ENCODE results near the gene MID1.

Gene MID1

GRCh38 chrX:10492250-10492649, 128.1 kb downstream of the MID1 start:
- DNase-seq (ENCODE audit: low read depth in 2 of 2) = no peak

DNA sequence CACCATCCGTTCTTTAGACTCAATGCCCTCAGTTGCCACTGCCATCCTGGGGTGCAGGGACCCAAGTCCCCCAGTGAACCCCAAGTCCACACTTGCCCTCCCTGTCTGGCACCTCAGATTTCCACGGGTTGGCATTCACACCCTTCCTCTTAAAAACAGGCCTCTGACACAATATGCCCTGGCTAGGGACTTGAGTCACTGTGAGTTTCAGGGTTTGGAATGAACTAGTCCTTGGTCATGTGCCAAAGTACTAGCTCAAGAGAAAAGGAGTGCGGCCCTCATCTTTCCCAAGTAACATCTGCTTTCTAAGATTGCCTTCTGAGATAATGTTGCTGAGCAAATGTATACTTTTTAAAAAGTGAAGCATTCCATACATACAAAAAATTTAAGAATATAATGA, 134.0 kb downstream of the MID1 start:
- no peak for DNase-seq (ENCODE audit: low read depth in 2 of 2)

GRCh38 chrX:10485326-10485725, 135.1 kb downstream of the MID1 start:
- no peak for DNase-seq (ENCODE audit: low read depth in 2 of 2)

DNA sequence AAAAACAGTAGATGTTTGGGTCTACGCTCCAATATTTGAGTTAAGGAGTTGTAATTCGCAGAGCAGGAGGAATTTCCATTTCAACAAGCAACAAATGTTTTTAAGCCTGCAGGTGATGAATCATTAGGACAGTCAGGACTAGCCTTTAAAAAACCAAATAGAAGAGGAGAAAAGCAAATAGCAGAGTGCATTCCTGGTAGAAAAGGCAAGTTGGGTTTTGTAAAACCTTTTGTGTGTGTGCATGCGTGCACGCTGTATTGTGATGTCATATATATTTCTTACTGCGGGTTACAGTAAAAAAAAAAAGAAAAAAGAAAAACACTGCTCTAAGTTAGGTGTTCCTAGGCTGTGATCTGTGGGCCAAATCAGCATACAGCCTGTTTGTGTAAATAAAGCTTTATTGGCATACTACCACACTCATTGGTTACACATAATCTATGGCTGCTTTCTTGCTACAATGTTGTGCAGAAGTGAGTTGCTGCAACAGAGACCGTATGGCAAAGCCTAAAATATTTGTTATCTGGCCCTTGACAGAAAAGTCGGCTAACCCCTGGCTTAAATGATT, 135.6 kb downstream of the MID1 start:
- DNase-seq (ENCODE audit: low read depth in 2 of 2) = no peak

DNA sequence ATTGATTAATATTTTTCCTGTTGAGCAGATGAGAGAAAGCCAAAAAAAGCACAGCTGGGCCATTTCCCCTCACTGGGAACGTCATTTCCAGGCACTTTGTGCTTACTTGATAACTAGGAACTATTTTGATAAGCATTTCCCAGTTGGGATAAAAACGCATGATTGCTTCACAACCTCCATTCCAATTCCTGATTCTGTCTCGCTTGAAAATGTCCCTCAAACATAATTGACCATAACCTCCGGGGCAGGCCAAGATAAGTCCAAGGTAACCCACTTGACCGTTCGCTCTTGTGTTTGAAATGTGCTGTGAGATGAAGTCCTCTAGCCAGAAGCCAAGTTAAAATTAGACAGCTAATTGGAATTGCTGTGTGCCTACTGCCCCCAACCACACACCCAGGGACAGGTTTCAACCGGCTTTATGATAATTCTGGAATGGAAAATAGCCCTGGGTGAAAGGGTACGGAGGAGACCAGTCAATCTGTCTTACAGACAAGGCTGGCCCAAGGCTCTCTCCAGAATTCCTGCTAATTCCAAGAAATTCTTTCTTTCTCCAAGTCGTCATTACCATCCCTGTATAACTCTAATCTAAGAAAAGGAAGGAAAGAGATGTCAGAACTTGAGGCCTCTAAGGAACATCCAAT, 137.1 kb downstream of the MID1 start:
- DNase-seq (ENCODE audit: low read depth in 2 of 2) = no peak

DNA sequence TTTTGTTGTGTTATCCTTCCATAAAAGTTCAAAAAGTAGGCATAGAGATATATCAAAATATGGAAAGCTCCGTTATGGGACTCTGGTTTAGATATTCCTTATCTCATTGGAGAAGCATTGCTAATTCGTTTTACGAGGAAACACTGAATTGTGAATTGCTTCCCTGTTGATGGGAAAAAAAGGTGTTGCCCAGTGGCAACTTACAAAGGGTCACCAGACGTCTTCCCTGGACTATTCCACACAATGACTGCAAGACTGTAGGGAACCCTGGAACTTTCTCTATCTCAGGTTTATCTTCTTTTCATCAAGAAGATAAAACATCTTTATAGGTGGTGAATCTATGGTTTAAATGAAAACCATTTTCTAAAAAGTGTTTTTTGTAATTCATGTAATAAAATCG, 137.7 kb downstream of the MID1 start:
- no peak for DNase-seq (ENCODE audit: low read depth in 2 of 2)

GRCh38 chrX:10482261-10482660, 138.1 kb downstream of the MID1 start:
- no peak for DNase-seq (ENCODE audit: low read depth in 2 of 2)

GRCh38 chrX:10480861-10481260, 139.5 kb downstream of the MID1 start:
- no peak for DNase-seq (ENCODE audit: low read depth in 2 of 2)

- DNase-seq (ENCODE audit: low read depth in 2 of 2) = no peak
These were observed 140.9 kb downstream of the MID1 start for GRCh38 chrX:10479508-10479907.

DNA sequence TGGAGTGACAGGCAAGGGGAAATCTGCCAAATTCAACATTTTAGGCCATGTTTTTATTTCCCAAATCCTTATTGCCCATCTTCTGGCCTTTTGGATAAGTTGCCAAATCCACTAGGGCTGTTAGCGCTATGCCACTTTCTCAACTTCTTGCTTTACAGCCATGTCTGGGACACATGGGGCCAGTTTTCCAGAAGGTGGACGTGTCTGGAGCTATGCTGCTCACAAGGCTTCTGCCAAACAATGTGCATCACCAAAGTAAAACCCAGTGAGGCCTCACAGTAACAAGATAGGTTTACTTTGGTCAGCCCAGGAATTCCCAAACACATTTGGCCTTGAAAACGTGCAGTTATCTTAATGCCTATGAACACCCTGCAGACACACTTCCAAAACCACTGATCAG, 142.9 kb downstream of the MID1 start:
- DNase-seq (ENCODE audit: low read depth in 2 of 2) = no peak

- DNase-seq (ENCODE audit: low read depth in 2 of 2) = no peak
These were observed 145.3 kb downstream of the MID1 start for GRCh38 chrX:10474913-10475568.

DNA sequence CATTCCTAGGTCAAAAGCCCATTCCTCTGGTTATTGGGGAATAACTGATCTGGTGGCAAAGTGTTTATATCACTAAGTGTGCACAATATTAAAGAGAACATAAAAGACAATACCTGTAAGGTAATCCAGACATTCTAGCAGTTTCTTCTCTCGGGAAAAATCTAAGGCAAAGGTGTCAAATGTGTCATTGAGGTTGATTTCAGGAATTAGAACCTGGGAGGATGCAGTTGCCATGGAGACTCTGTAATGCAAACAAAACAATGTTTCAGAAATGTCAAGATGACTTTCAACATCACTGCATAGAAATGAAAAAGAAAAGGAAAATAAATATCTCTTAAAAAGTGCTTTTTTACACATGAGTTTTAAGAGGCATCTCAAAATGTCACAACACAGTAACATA, 145.9 kb downstream of the MID1 start:
- DNase-seq (ENCODE audit: low read depth in 2 of 2) = no peak

DNA sequence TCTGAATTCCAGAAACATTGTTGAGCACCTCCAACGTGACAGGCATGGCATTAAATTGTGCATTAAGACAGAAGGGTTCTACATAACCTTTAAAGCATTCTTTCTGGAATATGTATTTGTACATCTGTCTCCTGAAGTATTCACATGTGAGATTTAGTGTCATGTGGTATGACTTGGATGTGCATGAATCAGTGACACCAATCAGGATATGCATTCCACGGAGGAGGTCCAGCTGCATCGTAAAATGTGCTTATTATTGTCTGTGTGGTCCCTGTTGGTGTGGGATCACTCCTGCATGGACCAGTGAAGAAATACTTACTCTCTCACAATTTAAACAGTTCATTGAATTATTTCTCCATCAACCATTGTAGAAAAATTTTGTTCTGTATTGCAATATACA, 149.0 kb downstream of the MID1 start:
- DNase-seq (ENCODE audit: low read depth in 2 of 2) = no peak

DNA sequence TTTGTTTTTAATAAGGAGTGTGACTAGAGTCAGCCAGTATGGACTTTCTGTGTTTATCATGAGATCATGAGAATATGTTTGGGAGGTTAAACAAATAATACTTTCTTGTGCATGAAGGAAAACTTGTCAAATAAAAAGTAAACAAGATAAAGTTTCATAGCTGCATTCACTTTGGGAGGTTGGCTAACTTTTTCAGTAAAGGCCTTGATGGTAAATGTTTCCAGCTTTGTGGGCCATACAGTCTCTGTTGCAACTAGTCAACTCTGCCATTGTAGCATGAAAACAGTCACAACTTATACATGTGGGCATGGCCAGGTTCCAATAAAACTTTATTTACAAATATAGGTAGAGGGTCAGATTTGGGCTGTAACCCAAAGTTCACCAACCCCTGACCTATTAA, 150.4 kb downstream of the MID1 start:
- DNase-seq (ENCODE audit: low read depth in 2 of 2) = no peak

DNA sequence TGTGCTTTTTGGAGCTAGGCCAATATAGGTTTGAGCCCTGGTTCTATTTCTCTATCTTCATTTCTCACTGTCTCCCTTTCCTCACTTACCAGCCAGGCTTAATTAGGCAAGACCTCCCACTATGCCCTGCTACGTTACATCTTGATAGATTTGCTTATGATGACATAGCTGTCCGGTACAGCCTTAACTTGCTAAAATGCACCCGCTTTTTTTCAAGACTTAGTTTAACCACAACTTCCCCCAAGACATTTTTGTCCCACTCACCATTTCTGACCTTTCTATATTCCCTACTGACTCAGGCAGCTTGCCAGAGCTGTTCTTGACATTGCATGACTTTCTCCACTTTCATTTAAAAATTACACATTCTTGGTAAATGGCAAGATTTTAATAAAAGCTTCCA, 152.6 kb downstream of the MID1 start:
- no peak for DNase-seq (ENCODE audit: low read depth in 2 of 2)

GRCh38 chrX:10465254-10465653, 155.1 kb downstream of the MID1 start:
- DNase-seq (ENCODE audit: low read depth in 2 of 2) = no peak

DNA sequence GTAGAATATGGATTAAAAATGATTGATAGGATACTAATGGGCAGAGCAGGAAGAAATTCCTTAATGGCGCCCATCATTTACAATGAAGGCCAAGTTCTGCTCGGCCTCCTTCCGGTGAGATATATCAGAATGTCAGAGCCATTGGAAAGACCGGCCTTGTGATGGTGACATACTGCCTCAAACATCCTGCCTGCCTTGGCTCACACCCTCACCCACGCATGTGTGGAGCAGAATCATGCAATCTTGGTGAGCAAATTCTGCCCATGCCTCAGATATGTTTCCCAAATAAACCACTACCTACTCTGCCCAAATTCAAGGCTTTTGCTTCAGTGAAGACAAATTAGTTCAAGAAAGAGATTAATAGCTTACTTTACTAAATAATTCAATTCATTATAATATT, 163.3 kb downstream of the MID1 start:
- no peak for DNase-seq (ENCODE audit: low read depth in 2 of 2)

- DNase-seq (ENCODE audit: low read depth in 2 of 2) = no peak
These were observed 166.4 kb downstream of the MID1 start for GRCh38 chrX:10453945-10454344.

GRCh38 chrX:10450959-10451355, 169.4 kb downstream of the MID1 start:
- no peak for DNase-seq (ENCODE audit: low read depth in 2 of 2)

GRCh38 chrX:10450229-10450958, 170.0 kb downstream of the MID1 start:
- DNase-seq (ENCODE audit: low read depth in 2 of 2) = no peak

GRCh38 chrX:10447564-10448214, 172.7 kb downstream of the MID1 start:
- DNase-seq (ENCODE audit: low read depth in 2 of 2) = no peak

DNA sequence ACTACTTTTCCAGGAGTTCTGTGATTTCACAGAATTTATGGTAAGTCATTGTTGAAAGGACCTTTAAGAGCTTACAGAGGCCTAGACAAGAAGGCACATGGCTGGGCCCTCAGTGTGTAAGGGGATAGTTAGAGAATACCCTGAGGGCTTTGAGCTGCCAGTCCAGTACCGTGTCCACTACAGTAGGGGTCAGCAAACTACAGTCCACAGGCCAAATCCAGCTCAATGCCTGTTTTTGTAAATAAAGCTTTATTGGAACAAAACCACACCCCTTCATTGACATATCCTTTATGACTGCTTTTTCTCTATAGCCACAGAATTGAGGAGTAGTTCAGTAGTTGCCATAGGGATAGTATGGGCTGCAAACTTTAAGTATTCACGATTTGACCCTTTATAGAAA, 176.2 kb downstream of the MID1 start:
- DNase-seq (ENCODE audit: low read depth in 2 of 2) = no peak

All from stimulated activated CD4-positive, alpha-beta T cell treated with anti-CD3 and anti-CD28 coated beads, Interleukin-4, amount 100 ng/mL, for 48 hours (primary cell).